NCI-H2029 (cell line): ENCODE measurements around the gene ITPA.
"Not testable (repeated sequence)": the region's sequence is repeated elsewhere in the genome, so short reads cannot be mapped to it uniquely, and the experiment has no call there.

Experiments
- DNase-seq: peaks from one replicate; lab custom pipeline; 2025; lab: John Stamatoyannopoulos, UW

The ITPA gene

GRCh38 chr20:3199976-3200755 is 9.1 kb upstream of the ITPA start:
- no peak for DNase-seq

GRCh38 chr20:3202965-3203314 is 6.4 kb upstream of the ITPA start:
- no peak for DNase-seq

- peak; percentile 66 for DNase-seq
Observed at GRCh38 chr20:3203315-3204123, 5.8 kb upstream of the ITPA start.

- peak; percentile 88 for DNase-seq
Observed at GRCh38 chr20:3204124-3204794, 5.0 kb upstream of the ITPA start, which contains the start of gene DDRGK1. Gene DDRGK1 (minus strand): TSS chr20:3204682. CDS start chr20:3204627, 55 bp downstream.

DNA sequence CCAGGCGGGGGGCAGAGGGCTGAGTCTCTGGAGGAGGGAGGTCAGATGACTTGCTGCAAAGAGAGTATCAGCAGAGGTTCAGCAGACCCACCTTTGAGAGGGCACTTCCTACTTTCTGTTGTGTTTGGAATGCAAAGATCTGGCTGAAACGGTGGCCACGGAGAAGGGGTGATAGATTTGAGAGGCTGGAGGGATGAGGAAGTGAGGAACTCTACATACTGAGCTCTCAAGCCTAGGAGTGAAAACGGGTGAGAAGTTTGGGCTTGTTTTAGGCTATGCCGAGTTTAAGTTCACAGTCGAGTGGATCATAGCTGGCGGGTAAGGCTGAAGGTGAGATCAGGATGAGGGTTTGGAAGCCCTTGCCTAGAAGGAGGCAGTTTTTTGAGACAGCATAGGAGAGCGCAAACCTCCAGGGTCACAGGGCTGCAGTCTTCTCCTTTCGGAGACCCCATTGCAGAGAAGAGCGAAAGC is 477 bp upstream of the ITPA start:
- no peak for DNase-seq

GRCh38 chr20:3209946-3210317 is 634 bp downstream of the ITPA start:
- no peak for DNase-seq

- no peak for DNase-seq
Observed at GRCh38 chr20:3210346-3210745, 1.0 kb downstream of the ITPA start.

GRCh38 chr20:3213226-3213625 is 3.9 kb downstream of the ITPA start:
- peak; percentile 41 for DNase-seq

DNA sequence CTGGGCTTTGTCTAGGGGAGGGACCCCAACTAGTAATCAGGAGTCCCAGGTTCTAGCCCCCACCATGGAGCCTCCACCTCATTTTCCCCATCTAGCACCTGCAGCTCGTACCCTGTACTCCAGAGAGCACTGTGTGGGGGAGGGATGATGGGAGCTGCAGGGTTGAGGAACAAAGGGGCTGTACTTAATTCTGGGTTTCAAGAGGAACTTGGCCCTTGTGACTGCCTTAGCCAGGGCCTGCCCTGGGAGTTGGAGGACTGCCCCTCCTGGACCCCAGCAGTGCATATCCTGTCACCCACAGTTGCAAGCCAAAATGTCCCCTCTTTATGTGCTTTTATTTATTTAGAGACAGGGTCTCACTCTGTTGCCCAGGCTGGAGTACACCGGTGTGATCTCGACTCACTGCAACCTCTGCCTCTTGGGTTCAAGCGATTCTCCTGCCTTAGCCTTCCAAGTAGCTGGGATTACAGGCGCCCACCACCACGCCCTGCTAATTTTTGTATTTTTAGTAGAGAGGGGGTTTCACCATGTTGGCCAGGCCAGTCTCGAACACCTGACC is 6.1 kb downstream of the ITPA start:
- not testable (repeated sequence) for DNase-seq

DNA sequence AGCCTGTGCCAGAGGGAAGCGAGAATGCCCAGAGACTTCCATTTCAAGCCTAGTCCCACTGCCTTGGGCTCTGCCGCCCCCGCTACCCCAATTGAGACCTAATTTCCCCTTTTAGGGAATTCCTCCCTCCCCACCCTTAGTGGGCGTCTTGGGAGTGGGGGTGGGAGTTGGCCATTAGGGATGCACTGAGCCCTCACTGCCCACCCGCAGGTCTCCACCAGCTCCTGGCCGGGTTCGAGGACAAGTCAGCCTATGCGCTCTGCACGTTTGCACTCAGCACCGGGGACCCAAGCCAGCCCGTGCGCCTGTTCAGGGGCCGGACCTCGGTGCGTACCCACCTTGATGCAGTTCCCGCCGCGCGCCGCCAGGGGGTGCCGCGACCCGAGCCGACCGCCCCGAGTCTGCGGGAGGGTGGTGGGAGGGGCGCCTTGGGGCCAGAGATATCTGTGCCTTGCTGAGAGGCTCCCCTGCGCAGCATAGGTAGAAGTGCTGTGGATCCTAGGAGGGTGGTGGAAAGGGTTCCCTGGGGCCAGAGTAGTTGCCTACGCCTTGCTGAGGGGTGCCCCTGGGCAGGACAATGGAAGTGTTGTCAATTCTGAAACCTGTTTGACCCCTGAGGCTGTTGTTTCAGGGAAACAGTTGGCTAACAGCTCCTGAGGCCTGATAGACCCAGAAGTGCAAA is 9.2 kb downstream of the ITPA start:
- peak; percentile 72 for DNase-seq

- no peak for DNase-seq
Observed at GRCh38 chr20:3221398-3222226, 12.3 kb downstream of the ITPA start.

DNA sequence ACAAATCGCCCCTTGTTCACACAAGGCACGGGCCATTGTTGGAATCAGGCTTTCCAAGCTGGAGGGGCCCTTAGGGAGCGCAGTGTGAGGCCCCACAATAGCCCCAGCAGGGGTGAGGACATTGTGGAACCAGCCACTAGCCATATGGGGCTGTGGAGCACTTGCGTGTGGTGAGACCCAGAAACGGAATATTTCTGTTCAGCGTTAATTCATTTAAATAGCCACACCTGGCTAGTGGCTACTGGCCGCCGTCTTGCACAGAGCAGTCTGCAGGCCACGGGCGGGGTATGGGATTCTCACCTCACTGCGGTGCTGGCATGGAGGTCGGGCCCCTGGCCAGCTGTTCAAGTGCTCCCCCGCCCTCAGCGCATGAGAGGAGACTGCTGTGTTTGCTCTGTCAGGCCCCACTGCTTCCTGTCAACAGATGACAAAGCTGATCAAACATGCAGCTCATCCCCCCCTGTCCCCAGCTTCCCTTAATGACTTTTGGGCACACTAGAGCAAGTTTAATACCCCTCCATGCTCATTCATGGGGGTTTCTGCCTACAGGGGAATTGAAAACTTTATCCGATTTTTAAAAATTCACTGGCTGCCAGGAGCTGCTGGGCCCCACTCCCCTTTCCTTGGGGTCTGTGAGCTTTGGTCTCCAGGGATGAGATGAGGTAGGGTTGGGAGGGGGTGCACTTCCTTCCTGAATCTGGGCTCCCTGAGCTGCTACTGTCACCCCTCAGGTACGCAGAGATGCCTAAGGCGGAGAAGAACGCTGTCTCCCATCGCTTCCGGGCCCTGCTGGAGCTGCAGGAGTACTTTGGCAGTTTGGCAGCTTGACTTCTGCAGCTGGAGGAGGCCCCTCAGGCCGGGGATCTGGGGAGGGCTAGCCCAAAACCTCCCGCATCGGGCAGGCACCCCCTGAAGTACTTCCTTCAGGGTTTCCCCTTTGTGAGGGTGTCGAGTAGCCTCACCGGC is 13.6 kb downstream of the ITPA start:
- DNase-seq, result peak; percentile 98

DNA sequence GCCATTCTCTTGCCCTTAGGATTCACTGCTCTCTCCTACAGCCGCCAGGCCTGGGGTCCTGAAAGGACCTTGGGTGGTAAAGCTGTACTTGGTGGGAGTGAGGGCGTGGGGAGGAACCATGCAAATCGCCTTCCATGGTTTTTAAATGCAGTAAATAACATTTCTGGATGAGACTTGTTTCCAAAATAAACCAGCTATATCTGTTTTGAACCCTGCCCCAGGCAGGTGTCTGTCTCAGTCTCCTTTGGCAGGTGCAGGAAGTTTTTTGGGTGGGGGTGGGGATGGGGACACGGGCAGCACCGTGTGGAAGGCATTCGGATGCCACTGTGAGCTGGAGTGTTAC is 14.3 kb downstream of the ITPA start:
- peak; percentile 76 for DNase-seq

- DNase-seq, result no peak
Observed at GRCh38 chr20:3223994-3224680, 14.8 kb downstream of the ITPA start.

- no peak for DNase-seq
Observed at GRCh38 chr20:3224681-3225421, 15.6 kb downstream of the ITPA start.

- DNase-seq, result no peak
Observed at GRCh38 chr20:3226093-3226492, 16.8 kb downstream of the ITPA start.

GRCh38 chr20:3226864-3227263 is 17.6 kb downstream of the ITPA start:
- DNase-seq, result no peak

DNA sequence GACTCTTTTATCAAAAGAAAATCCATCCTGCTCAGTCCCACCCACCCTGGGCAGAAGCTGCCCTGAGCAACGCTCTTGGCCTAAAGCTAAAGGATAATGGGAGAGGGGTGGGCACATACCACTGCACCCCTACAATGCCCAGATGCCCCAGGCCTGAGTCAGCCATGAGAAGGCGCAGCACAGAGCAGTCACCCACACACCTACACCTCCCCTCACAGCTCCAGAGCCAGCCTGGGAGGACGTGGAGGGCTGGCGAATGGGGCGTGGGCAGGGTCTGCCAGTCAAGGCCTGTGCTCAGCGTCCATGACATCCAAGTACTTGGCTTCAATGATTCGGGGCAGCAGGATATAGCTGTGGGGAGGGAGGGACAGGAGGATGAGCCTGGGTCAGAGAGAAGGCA is 18.2 kb downstream of the ITPA start:
- DNase-seq, result no peak
